GM20431 (cell line): ENCODE measurements around the gene PRR7.

Experiments
- in situ Hi-C: fragments of 300-500 bp; cut with MseI, MboI; formaldehyde crosslinking; loops from one replicate; pipeline ENCODE4 v1.15.0; 2020; ENCODE audit warnings: low sequenced_read_pairs; ENCODE audit not compliant: unreplicated experiment

The PRR7 gene

GRCh38 chr5:177492841-177493240 is 46.2 kb downstream of the PRR7 start:
- in situ Hi-C loops, result no loop called here

GRCh38 chr5:177493795-177494345 is 47.3 kb downstream of the PRR7 start:
- in situ Hi-C loops, result no loop called here

GRCh38 chr5:177494346-177495195 is 48.0 kb downstream of the PRR7 start:
- in situ Hi-C loops, result no loop called here

- in situ Hi-C loops, result no loop called here
Measured at GRCh38 chr5:177495243-177496060, 48.8 kb downstream of the PRR7 start.

- in situ Hi-C loops, result no loop called here
Measured at GRCh38 chr5:177496070-177496726, 49.6 kb downstream of the PRR7 start.

GRCh38 chr5:177496727-177497291 is 50.2 kb downstream of the PRR7 start:
- in situ Hi-C loops, result no loop called here

GRCh38 chr5:177497292-177498012 is 50.8 kb downstream of the PRR7 start, which contains the start of gene PDLIM7:
TSS of gene PDLIM7 (minus strand) at chr5:177497604. CDS start at chr5:177496512, 1,092 bp downstream.
- in situ Hi-C loops, result no loop called here

GRCh38 chr5:177498013-177498787 is 51.6 kb downstream of the PRR7 start:
- in situ Hi-C loops, result no loop called here

- in situ Hi-C loops, result no loop called here
Measured at GRCh38 chr5:177499842-177500241, 53.2 kb downstream of the PRR7 start.

- in situ Hi-C loops, result no loop called here
Measured at GRCh38 chr5:177500685-177501522, 54.3 kb downstream of the PRR7 start.

GRCh38 chr5:177501874-177502678 is 55.5 kb downstream of the PRR7 start:
- in situ Hi-C loops, result no loop called here

GRCh38 chr5:177502886-177503285 is 56.3 kb downstream of the PRR7 start:
- in situ Hi-C loops, result no loop called here

- in situ Hi-C loops, result no loop called here
Measured at GRCh38 chr5:177503351-177504085, 56.9 kb downstream of the PRR7 start.

- in situ Hi-C loops, result no loop called here
Measured at GRCh38 chr5:177504086-177505056, 57.8 kb downstream of the PRR7 start.

GRCh38 chr5:177505075-177505474 is 58.5 kb downstream of the PRR7 start:
- in situ Hi-C loops, result no loop called here
